H9 (cell line): ENCODE measurements around the gene ADAMTSL3. TPM values are rescaled to one million over a fixed set of nuclear protein-coding genes. Genes with fewer than 3 reads are reported as not detected.

Experiments used
- DNase-seq: peaks from one replicate; pipeline ENCODE4 v3.0.0-alpha.2; 2017
- H2AFZ ChIP-seq: one replicate; pipeline ENCODE4 v1.6.1; 2013; ENCODE audit warnings: mild to moderate bottlenecking, low read length, control low read depth, moderate library complexity
- H2AK5ac ChIP-seq: 2 replicates; pipeline ENCODE4 v1.6.1; 2013; ENCODE audit warnings: low read length, control low read depth, mixed read lengths; ENCODE audit not compliant: insufficient read length
- H2BK120ac ChIP-seq: one replicate; pipeline ENCODE4 v1.6.1; 2013; ENCODE audit warnings: low read depth, mild to moderate bottlenecking, low read length, control low read depth, inconsistent platforms; ENCODE audit not compliant: poor library complexity, severe bottlenecking
- H2BK12ac ChIP-seq: 2 replicates; pipeline ENCODE4 v1.6.1; 2013; ENCODE audit warnings: low read length, control low read depth, mixed read lengths, low read depth; ENCODE audit not compliant: insufficient read length
- H2BK15ac ChIP-seq: 2 replicates; pipeline ENCODE4 v1.6.1; 2013; ENCODE audit warnings: low read depth, low read length, control low read depth
- H2BK20ac ChIP-seq: one replicate; pipeline ENCODE4 v1.6.1; 2013; ENCODE audit warnings: low read depth, mild to moderate bottlenecking, low read length, control low read depth, inconsistent platforms; ENCODE audit not compliant: poor library complexity, severe bottlenecking
- H2BK5ac ChIP-seq: 2 replicates; pipeline ENCODE4 v1.6.1; 2013; ENCODE audit warnings: low read length, control low read depth, mixed read lengths; ENCODE audit not compliant: insufficient read length
- H3K14ac ChIP-seq: 2 replicates; pipeline ENCODE4 v1.6.1; 2013; ENCODE audit warnings: low read length, control low read depth; ENCODE audit not compliant: insufficient read depth
- H3K18ac ChIP-seq: 2 replicates; pipeline ENCODE4 v1.6.1; 2013; ENCODE audit warnings: low read depth, mild to moderate bottlenecking, mixed read lengths, low read length, control low read depth; ENCODE audit not compliant: insufficient read length
- H3K23ac ChIP-seq: 2 replicates; pipeline ENCODE4 v1.6.1; 2013; ENCODE audit warnings: low read length, control low read depth, mixed read lengths, low read depth; ENCODE audit not compliant: insufficient read length
- H3K23me2 ChIP-seq: 2 replicates; pipeline ENCODE4 v1.6.1; 2013; ENCODE audit warnings: low read depth, mild to moderate bottlenecking, mixed read lengths, low read length, control low read depth; ENCODE audit not compliant: insufficient read length, poor library complexity, severe bottlenecking
- H3K27ac ChIP-seq: 2 replicates; pipeline ENCODE4 v1.5.1; 2013; ENCODE audit warnings: low read length, control low read depth, mixed read lengths, low read depth; ENCODE audit not compliant: insufficient read length
- H3K27me3 ChIP-seq: 2 replicates; pipeline ENCODE4 v1.6.1; 2013; ENCODE audit warnings: low read length, control low read depth, inconsistent platforms; ENCODE audit not compliant: insufficient read depth
- H3K4ac ChIP-seq: 2 replicates; pipeline ENCODE4 v1.6.1; 2013; ENCODE audit warnings: low read depth, mild to moderate bottlenecking, control low read depth, inconsistent platforms, low read length, moderate library complexity
- H3K4me1 ChIP-seq: 2 replicates; pipeline ENCODE4 v1.6.1; 2013; ENCODE audit warnings: low read length, control low read depth, inconsistent platforms; ENCODE audit not compliant: insufficient read depth
- H3K4me2 ChIP-seq: 2 replicates; pipeline ENCODE4 v1.6.1; 2013; ENCODE audit warnings: low read length, control low read depth, mixed read lengths; ENCODE audit not compliant: insufficient read length, insufficient read depth
- H3K56ac ChIP-seq: 2 replicates; pipeline ENCODE4 v1.6.1; 2013; ENCODE audit warnings: low read depth, mild to moderate bottlenecking, mixed read lengths, low read length, control low read depth; ENCODE audit not compliant: insufficient read length
- H3K79me1 ChIP-seq: 2 replicates; pipeline ENCODE4 v1.6.1; 2013; ENCODE audit warnings: low read depth, mild to moderate bottlenecking, moderate library complexity, low read length, control low read depth, inconsistent platforms; ENCODE audit not compliant: insufficient read depth, poor library complexity, severe bottlenecking
- H3K79me2 ChIP-seq: 2 replicates; pipeline ENCODE4 v1.6.1; 2013; ENCODE audit warnings: low read length, control low read depth, inconsistent platforms; ENCODE audit not compliant: insufficient read depth
- H3K9ac ChIP-seq: 2 replicates; pipeline ENCODE4 v1.6.1; 2013; ENCODE audit warnings: low read length, control low read depth, mixed read lengths; ENCODE audit not compliant: insufficient read length; ENCODE audit errors: extremely low read depth
- H3K9me3 ChIP-seq: one replicate; pipeline ENCODE4 v1.6.1; 2013; ENCODE audit warnings: low read depth, low read length, inconsistent platforms; ENCODE audit not compliant: control insufficient read depth
- H3T11ph ChIP-seq: one replicate; pipeline ENCODE4 v1.6.1; 2013; ENCODE audit warnings: mild to moderate bottlenecking, low read length, control low read depth, inconsistent platforms
- H4K20me1 ChIP-seq: one replicate; pipeline ENCODE4 v1.6.1; 2013; ENCODE audit not compliant: control insufficient read depth, insufficient read length, insufficient read depth
- H4K5ac ChIP-seq: 2 replicates; pipeline ENCODE4 v1.6.1; 2013; ENCODE audit warnings: low read depth, mild to moderate bottlenecking, mixed read lengths, low read length, control low read depth; ENCODE audit not compliant: insufficient read length
- H4K8ac ChIP-seq: replicated peaks from 2 replicates; pipeline ENCODE4 v1.6.1; 2013; ENCODE audit warnings: low read length, control low read depth, mixed read lengths, low read depth; ENCODE audit not compliant: insufficient read length
- H4K91ac ChIP-seq: 2 replicates; pipeline ENCODE4 v1.6.1; 2013; ENCODE audit warnings: low read depth, mild to moderate bottlenecking, moderate library complexity, mixed read lengths, low read length, control low read depth; ENCODE audit not compliant: insufficient read length
- H3K27ac Mint-ChIP-seq, 3 experiments: 2 replicates in 2 of 3; 3 replicates in 1 of 3; pipeline ENCODE4 v1.8.0; 2020 to 2021; ENCODE audit warnings: mixed read lengths in 3 of 3, mild to moderate bottlenecking in 1 of 3, moderate library complexity in 1 of 3
- H3K27me3 Mint-ChIP-seq: 2 replicates; pipeline ENCODE4 v1.8.0; 2021; ENCODE audit warnings: low read depth, mild to moderate bottlenecking, moderate library complexity, mixed read lengths
- H3K36me3 Mint-ChIP-seq, 3 experiments: 2 replicates in 2 of 3; 3 replicates in 1 of 3; pipeline ENCODE4 v1.8.0; 2020 to 2021; ENCODE audit warnings: low read depth in 3 of 3, mixed read lengths in 3 of 3; ENCODE audit not compliant: insufficient read depth in 1 of 3
- H3K4me1 Mint-ChIP-seq, 2 experiments: 2 replicates each; pipeline ENCODE4 v1.8.0; 2020; ENCODE audit warnings: mixed read lengths in 2 of 2
- H3K4me3 Mint-ChIP-seq, 2 experiments: 2 replicates in 1 of 2; 3 replicates in 1 of 2; pipeline ENCODE4 v1.8.0; 2020 to 2021; ENCODE audit warnings: mild to moderate bottlenecking in 2 of 2, mixed read lengths in 2 of 2, moderate library complexity in 1 of 2
- H3K9me3 Mint-ChIP-seq, 2 experiments: 2 replicates in 1 of 2; 3 replicates in 1 of 2; pipeline ENCODE4 v1.8.0; 2020; ENCODE audit warnings: mild to moderate bottlenecking in 2 of 2, mixed read lengths in 2 of 2, moderate library complexity in 1 of 2
- CTCF ChIP-seq: fragments of 200-600 bp; sonication (generic); conservative IDR thresholded peaks from 3 replicates; pipeline ENCODE4 v1.8.0; 2021; ENCODE audit warnings: antibody characterized with exemption, mild to moderate bottlenecking
- total RNA-seq: library from RNA; stranded (reverse); gene quantifications from 2 replicates; pipeline ENCODE4 v1.2.1, GENCODE V29; 2021

The ADAMTSL3 gene
- total RNA-seq, 1 experiment from 2014 or later: 0.39 TPM

GRCh38 chr15:83717010-83717409 is 63.1 kb downstream of the ADAMTSL3 start:
- no peak for TF ChIP-seq CTCF

More at GRCh38 chr15:83717010-83717409, 63.1 kb downstream of the ADAMTSL3 start:
- DNase-seq: no peak
- Histone ChIP-seq H3K9me3 (no peaks in the 10 kb centered on the region), H3T11ph (no peak overlapping the region), H3K14ac (no peak overlapping the region), H4K20me1 (no peaks in the 10 kb centered on the region), H3K79me2 (no peaks in the 10 kb centered on the region), H3K27me3 (no peaks in the 10 kb centered on the region), H3K4ac (no peak overlapping the region), H4K8ac (no peak overlapping the region), H3K56ac (no peak overlapping the region), H3K23me2 (no peaks in the 10 kb centered on the region), H2BK5ac (no peak overlapping the region), H2BK20ac (no peak overlapping the region), H3K4me2 (no peak overlapping the region), H3K4me1 (no peaks in the 10 kb centered on the region; the same call in 1 of the 2 replicates), H2AK5ac (no peak overlapping the region), H4K91ac (no peak overlapping the region), H3K18ac (no peak overlapping the region), H2BK15ac (no peak overlapping the region), H3K27ac (no peak overlapping the region), H2AFZ (no peak overlapping the region), H3K79me1 (no peaks in the 10 kb centered on the region), H4K5ac (no peak overlapping the region), H2BK120ac (no peak overlapping the region), H3K23ac (no peak overlapping the region), H2BK12ac (no peak overlapping the region), H3K9ac (no peak overlapping the region)
- no peaks in the 10 kb centered on the region for H3K9me3 Mint-ChIP-seq
- no peaks in the 10 kb centered on the region for H3K36me3 Mint-ChIP-seq
- H3K27ac Mint-ChIP-seq: no peak overlapping the region
- no peaks in the 10 kb centered on the region for H3K4me1 Mint-ChIP-seq
- H3K27me3 Mint-ChIP-seq: no peaks in the 10 kb centered on the region
- no peak overlapping the region for H3K4me3 Mint-ChIP-seq
